ENCODE results near the gene DBNDD1.

DBNDD1 gene

DNA sequence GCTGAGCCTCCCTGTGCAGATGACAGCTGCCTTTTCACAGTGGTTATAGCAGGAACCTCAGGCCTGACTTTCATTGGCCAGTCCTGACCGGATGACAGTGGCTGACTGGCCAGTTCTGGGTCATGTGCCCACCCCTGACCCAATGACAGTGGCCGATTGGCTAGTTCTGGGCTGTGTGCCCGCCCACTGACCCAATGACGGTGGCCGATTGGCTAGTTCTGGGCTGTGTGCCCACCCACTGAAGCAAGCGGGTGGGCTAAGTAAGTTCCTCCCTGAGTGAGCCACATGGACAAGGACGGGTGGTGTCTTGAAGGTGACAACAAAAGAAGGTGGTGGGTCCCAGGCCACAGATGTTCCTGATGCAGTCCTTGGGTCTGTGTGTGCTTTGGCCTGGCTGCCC, 61.2 kb downstream of the DBNDD1 start:
- no peak for DNase-seq

DNA sequence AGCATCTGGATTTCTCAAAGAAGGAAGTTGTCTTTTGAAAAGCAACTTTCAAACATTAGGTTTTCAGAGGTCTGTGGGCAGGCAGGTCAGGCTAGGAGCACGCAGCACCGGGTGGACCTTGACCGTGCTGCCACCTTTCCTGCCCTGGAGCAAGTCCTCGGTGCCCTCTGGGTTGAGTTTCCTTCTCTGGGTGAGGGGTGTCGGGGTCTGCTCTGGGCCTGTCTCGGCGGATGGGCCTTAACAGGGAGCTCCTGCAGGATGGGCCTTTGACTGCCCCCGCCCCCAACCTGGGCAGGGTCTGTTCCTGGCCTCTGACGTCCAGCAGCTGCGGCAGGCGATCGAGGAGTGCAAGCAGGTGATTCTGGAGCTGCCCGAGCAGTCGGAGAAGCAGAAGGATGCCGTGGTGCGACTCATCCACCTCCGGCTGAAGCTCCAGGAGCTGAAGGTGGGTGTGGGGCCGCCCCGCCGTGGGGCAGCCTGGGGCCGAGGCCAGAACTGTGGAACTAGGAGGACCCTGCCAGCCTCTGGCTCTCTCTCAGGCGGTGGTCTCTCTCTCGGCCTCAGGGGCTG, 62.0 kb downstream of the DBNDD1 start:
- no peak for DNase-seq

DNA sequence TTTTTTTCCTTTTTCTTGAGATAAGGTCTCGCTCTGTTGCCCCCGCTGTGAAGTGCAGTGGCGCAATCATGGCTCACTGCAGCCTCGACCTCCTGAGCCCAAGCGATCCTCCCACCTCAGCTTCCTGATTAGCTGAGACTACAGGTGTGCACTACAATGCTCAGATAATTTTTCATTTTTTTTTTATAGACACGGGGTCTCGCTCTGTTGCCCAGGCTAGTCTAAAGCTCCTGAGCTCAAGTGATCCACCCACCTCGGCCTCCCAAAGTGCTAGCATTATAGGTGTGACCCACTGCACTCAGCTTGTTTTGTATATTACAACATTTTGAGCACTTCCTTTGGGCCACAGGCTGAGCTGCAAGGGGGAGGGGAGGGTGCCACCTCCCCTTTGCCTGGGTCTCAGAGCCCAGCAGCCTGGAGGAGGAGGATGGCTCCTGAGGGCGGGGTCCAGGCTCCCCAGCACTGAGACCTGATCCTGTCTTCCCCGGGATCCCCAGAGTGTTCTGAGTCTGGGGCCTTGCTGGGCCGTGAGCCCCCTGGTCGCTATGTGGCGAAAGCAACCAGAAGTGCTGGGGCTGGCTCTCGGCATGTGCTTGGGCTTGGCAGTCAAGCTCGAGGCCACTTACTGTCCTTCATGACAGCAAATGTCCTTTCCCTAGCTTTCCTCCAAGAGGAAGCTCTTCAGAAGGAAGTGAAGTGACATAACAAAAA, 62.6 kb downstream of the DBNDD1 start:
- no peak for DNase-seq

DNA sequence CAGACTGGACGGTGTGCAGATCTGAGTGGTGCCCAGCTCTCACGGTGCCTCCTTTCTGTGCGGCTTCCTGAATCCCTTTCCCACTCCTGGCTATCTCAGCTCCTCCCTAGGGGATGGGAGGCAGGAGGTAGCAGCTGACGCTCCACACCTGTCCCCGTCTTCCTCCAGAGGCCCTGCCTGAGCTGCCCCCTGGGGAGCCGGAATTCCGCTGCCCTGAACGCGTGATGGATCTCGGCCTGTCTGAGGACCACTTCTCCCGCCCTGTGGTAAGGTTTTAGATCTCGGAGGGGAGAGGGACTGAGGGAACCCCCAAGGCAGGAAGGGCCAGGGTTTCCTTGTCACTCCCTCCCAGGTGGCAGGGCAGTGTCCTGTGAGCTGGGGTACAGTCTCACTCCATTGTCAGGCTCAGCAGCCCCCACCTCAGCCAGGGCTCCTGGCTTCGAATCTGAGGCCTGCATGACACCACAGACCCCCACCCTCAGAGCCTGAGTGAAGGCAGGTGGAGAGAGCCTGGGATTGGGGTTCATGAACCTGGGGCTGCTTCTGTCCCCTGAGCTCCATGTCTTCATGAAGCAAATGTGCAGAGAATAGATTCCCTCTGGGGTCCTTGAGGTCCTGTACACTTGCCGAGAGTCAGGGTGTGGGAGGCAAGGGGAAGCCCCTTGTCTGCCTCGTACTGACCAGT, 64.1 kb downstream of the DBNDD1 start:
- DNase-seq = no peak

Data from NCI-H2171 (cell line).